GM19455 (cell line): ENCODE data around the gene MRPL39.

Experiments
- ATAC-seq: cut with Tn5 transposase; IDR thresholded peaks from one replicate; pipeline ENCODE4 v1.9.1; 2021; ENCODE audit not compliant: unreplicated experiment

Gene MRPL39

GRCh38 chr21:25569711-25570110 is 37.6 kb downstream of the MRPL39 start:
- no peak for ATAC-seq

GRCh38 chr21:25569084-25569483 is 38.2 kb downstream of the MRPL39 start:
- ATAC-seq: no peak

GRCh38 chr21:25568246-25568645 is 39.0 kb downstream of the MRPL39 start:
- no peak for ATAC-seq

- no peak for ATAC-seq
Measured at GRCh38 chr21:25567472-25567871, 39.8 kb downstream of the MRPL39 start.

- no peak for ATAC-seq
Measured at GRCh38 chr21:25566645-25567044, 40.6 kb downstream of the MRPL39 start.

GRCh38 chr21:25565272-25566211 is 41.7 kb downstream of the MRPL39 start:
- no peak for ATAC-seq

GRCh38 chr21:25564349-25564948 is 42.8 kb downstream of the MRPL39 start:
- no peak for ATAC-seq

- no peak for ATAC-seq
Measured at GRCh38 chr21:25563361-25564116, 43.7 kb downstream of the MRPL39 start.

- ATAC-seq: no peak
Measured at GRCh38 chr21:25562660-25563059, 44.6 kb downstream of the MRPL39 start.

- peak; percentile 45 for ATAC-seq
Measured at GRCh38 chr21:25561668-25562641, 45.3 kb downstream of the MRPL39 start.

GRCh38 chr21:25560891-25561290 is 46.4 kb downstream of the MRPL39 start:
- no peak for ATAC-seq

- no peak for ATAC-seq
Measured at GRCh38 chr21:25560271-25560685, 47.0 kb downstream of the MRPL39 start.

- no peak for ATAC-seq
Measured at GRCh38 chr21:25559746-25560145, 47.5 kb downstream of the MRPL39 start.

- no peak for ATAC-seq
Measured at GRCh38 chr21:25558123-25558522, 49.2 kb downstream of the MRPL39 start.

- no peak for ATAC-seq
Measured at GRCh38 chr21:25557180-25557579, 50.1 kb downstream of the MRPL39 start.

GRCh38 chr21:25556091-25556490 is 51.2 kb downstream of the MRPL39 start:
- no peak for ATAC-seq

GRCh38 chr21:25555492-25555891 is 51.8 kb downstream of the MRPL39 start:
- no peak for ATAC-seq

- ATAC-seq: no peak
Measured at GRCh38 chr21:25552856-25553255, 54.4 kb downstream of the MRPL39 start.

GRCh38 chr21:25551569-25551968 is 55.7 kb downstream of the MRPL39 start:
- ATAC-seq: no peak

GRCh38 chr21:25550352-25551120 is 56.7 kb downstream of the MRPL39 start:
- ATAC-seq: no peak
